ELF-1 (cell line): ENCODE measurements around the gene RBMXL3.

Experiments used
- DNase-seq: peaks from one replicate; pipeline ENCODE4 v3.0.0-alpha.2; 2016; ENCODE audit warnings: low read depth, low spot score

The RBMXL3 gene

DNA sequence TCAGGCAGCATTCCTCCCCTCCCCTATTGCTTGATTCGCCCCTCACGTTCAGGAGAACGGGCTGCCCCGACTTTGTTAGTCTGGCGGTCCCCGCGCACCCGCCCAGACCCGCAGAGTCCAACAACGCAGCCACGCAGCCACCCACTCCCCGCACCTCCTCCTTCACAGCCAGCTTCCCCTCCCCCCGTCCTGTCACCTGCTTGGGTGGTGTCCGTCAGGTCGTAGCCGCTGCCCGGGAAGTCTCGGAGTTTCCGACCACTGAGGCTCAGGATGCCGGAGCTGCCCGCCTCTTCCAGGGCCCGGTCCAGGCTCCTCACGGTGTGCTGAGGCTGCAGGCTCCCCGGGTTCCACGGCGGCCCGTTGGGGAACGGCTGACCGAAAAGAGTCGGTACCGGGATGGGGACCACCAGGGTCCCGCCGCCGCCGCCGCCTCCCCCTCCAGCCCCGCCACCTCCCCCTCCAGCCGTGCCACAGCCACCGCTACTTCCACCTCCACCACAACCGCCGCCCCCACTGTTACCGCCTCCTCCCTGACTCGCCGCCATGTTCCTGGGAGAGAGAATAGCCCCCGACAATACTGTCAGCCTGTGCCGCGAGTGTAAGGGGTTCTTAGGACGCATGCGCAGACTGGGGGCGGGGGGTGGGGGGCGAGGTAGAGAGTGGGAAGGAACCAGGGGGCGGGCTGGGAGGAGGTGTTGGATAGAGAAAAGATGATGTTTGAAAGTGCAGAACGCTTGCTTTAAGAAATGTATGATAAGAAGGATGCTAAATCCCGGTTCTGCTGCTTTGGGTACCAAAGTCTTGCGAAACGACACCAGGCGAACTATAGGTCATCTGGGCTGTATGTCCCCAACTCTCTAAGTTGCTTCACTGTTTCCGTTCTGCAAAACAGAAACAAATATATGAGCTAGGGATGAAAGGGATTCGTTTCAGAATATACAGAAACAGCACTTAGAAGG is 44.6 kb downstream of the RBMXL3 start, which contains the start of gene LRCH2:
Gene LRCH2, minus strand, starts transcription at position 600 of the 959 bp plus-strand sequence. Its CDS starts 55 bp downstream, at position 545.
- DNase-seq, result peak; percentile 26

- DNase-seq, result no peak
Observed at GRCh38 chrX:115234461-115234860, 45.3 kb downstream of the RBMXL3 start.

- no peak for DNase-seq
Observed at GRCh38 chrX:115236560-115236959, 47.4 kb downstream of the RBMXL3 start.

DNA sequence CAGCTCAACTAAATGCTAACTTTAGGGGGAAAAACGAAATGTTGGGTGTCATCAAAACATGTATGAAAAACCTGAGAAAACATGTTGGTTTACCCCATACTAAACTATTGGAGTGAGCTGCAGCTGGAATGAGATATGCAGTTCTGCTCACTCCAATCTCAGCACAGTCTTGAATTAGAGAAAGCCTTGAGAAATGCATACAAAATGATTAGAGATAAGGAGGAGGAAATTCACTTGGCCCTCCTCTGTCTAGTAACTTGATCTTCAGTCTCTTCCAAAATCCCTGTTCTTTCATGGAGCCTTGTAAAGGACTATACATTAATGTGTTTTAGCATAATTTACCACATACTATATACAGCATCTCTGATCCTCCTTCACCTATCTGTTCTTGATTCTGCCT is 47.8 kb downstream of the RBMXL3 start:
- no peak for DNase-seq
